GM19438 (cell line): ENCODE data around the gene SURF2.
"Not testable (repeated sequence)": the region's sequence is repeated elsewhere in the genome, so short reads cannot be mapped to it uniquely, and the experiment has no call there.

Experiments used
- ATAC-seq: cut with Tn5 transposase; IDR thresholded peaks from one replicate; pipeline ENCODE4 v1.9.1; 2021; ENCODE audit warnings: low read depth; ENCODE audit not compliant: unreplicated experiment

The SURF2 gene

DNA sequence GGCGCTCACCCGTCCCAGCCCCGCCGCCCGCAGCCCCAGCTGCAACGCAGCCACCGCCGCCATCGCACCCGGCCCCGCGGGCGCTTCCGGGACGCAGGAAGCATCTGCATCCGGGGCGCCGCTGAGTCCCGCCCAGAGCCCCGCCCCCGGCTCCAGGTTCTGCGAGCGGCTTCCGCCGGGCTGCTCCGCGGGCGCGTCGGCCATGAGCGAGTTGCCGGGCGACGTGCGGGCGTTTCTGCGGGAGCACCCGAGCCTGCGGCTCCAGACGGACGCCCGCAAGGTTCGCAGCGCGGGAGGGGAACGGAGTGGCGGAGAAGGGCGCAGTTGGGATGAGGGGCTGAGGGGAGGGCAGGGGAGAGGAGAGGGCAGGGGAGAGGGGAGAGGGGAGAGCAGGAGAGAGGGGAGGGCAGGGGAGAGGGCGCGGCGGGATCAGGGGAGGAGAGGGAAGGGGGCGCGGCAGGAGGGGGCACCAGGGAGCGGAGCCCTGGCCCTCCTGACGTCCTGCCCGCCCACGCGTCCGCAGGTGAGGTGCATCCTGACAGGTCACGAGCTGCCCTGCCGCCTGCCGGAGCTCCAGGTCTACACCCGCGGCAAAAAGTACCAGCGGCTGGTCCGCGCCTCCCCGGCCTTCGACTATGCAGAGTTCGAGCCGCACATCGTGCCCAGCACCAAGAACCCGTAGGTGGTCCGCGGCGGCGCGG is at the start of gene SURF2, which contains the start of gene SURF1:
SURF2 (plus strand) TSS at position 160 of the 701 bp plus-strand sequence; CDS start at position 203, 43 bp downstream.
SURF1 (minus strand) TSS at position 97 of the 701 bp plus-strand sequence; CDS start at position 63, 34 bp downstream.
- ATAC-seq: peak; percentile 52

DNA sequence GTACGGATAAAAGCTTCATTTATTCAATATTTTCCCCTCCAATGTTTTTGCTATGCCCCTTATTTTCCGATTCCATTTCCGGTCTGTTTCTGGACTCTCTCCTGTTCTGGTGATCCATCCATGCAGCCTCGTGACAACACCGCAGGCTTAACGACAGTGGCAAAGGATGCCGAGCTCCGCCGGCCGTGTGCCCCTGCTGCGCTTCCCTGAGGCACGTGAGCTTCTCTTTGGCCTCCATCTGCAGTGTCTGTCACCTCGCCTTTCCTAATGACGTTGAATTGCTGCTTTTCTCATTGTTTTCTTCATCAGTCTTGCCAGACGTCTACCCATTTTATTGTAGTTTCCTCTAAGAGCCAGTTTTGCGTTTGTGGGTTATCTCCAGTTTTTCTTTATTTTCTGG is 49.0 kb upstream of the SURF2 start:
- no peak for ATAC-seq

DNA sequence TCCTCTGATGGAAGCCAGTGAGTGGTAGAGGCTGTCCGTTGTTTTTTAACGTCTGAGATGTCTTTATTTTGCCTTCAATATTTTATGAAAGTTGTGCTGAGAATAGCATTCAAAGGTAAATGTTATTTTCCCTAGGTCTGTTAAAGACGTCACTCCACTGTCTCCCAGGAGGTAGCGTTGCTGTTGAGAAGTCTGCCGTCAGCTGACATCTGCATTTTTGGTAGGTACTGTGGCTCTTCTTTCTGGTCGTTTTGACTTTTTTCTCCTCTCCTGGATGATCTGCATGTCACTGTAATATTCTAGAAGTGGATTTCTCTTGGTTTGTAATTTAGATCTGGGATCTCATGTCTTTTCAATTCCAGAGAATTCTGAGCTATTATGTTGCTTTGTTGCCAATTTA is 46.7 kb upstream of the SURF2 start:
- ATAC-seq: no peak

DNA sequence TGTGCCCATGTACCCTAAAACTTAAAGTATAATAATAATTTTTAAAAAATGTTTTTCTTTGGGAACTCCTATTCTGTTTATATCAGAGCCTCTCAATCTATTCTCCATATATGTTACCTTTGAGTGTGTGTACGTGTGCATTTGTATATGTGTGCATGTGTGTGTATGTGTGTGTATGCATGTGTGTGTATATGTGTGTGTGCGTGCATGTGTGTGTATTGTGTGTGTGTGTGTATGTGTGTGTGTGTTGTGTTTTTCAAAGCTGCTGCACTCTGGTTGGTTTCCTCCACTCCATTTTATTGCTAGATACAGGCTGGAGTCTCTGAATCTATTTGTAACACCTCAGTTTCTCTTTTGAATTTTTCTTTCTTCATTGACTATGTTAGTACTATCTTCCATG is 40.4 kb upstream of the SURF2 start:
- no peak for ATAC-seq

DNA sequence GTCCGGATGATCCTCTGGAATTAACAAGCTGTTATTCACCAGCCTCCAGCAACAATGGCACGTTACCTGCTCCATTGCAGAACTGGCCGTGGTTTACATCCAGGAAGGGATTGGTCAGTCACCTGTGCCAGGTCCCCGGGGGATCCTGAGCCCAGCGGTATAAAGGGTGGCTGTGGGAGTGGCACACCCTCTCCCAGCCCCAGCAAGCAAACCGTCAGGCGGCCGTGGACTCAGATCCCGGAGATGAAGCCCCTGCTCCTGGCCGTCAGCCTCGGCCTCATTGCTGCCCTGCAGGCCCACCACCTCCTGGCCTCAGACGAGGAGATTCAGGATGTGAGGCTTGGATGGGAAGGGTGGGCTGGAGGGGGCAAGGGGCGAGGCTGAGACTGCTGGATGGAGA is 38.8 kb upstream of the SURF2 start:
- not testable (repeated sequence) for ATAC-seq

DNA sequence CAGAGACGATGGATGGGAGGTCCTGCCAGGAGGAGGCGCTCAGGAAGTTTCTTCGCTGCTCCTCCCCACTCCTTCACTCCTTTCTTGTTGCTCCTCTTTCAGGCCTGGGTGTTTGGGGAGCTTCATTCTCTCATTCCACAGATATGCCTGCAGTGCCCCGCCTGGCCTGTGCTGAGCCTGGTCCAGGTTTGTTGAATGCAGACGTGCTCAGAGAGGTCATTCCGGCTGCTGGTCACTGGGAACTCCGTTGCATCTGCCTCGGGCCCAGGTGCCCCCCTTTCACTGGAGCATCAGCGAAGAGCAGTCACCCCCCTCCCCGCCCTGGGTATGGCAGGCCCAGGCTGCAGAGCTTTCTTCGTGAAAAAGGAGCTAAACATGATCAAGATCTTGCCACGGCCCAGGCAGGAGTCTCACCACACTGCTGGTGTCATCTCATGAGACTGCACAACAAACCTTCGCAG is 35.9 kb upstream of the SURF2 start:
- no peak for ATAC-seq

DNA sequence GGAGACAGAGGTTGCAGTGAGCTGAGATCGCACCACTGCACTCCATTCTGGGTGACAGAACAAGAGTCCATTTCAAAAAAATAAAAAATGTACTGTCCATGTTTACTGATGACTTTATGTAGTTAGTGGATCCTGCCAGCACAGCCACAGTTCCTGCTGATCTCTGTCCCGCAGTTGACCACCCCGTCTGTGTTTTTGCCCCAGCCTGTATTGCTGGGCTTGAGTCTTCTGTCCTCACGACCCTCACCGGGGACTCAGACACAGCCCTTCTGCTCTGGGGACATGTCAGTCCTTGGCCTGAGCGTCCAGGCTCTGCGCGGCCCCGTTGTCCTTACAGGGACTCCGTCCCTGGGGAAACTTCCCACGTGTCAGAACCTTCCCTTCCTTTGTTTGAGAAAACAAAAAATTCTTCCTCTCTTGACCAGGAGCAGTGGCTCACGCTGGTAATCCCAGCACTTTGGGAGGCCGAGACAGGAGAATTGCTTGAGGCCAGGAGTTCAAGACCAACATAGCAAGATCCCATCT is 34.9 kb upstream of the SURF2 start:
- no peak for ATAC-seq

DNA sequence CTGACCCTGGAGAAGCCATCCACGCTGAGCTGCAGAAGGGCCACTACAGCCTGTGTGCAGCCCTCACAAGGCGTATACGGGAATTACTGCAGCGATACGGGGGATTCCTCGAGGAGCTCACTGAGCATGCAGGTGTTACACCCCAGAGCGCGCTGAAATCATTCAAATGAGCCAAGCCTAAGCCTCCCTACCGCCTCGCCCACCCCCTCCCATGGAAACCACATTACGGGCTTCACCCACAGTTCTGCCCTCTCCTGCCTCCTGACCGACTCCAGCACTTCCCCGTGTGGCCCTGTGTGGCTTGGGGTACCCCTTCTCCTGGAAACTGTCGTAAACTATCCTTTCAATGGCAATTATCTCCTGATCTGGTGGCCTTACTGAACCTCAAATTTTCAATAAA is 33.6 kb upstream of the SURF2 start:
- ATAC-seq: no peak

DNA sequence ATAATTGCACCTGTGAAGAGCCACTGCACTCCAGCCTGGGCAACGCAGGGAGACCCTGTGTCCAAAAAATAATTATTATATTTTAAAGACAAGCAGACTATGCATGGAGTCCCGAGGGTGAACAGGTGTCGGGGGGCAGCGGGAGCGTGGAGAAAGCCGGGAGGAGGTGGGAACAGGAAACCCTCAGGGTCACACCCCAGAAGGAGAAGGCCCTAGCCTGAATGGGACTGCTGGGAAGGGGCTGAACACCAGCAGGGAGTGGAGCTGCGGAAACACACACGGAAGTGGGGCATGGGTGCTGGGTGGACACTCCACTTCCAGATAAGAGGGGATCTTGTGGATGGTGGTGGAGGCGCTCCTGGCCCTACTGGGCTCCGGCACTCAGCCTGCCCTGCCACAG is 33.1 kb upstream of the SURF2 start:
- no peak for ATAC-seq

DNA sequence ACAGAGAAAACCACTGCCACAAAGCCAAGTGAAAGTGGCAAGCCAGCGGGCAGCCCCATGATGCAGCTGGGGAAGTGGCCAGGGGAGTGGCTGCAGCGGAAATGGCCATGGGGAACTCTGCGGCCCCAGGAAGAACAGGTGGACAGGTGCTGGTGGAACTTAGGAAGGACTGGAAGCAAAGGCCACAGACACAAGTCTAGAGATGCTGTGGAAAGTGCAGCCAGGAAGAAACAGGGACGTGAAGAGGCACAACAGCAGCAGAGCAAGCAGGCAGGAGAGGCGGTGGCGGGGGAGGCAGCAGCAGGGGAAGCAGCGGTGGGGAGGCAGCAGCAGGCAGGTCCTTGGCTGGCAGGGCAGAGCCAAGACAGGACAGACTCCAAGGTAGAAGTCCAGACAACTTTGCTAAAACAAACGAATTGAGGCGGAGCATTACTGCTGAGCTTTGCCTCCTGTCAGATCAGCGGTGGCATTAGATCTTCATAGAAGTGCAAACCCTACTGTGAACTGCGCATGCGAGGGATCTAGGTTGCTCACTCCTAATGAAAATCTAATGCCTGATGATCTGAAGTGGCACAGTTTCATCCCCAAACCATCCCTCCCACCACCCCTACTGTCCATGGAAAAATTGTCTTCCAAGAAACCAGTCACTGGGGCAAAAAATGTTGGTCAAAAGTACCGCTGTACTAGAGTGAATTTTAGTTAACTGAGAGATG is 32.2 kb upstream of the SURF2 start:
- ATAC-seq: no peak

DNA sequence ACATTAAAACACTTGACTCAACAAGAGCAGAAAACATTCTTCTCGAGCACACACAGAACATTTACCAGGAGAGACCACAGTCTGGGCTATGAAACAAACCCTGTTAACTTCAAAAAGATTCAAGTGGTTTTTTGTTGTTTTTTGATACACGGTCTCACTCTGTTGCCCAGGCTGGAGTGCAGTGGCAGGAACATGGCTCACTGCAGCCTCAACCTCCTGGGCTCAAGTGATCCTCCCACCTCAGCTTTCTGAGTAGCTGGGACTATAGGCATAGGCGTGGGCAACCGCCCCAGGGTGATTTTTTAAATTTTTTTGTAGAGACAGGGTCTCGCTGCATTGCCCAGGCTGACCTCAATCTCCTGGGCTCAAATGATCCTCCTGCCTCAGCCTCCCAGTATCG is 29.3 kb upstream of the SURF2 start:
- ATAC-seq: not testable (repeated sequence)

DNA sequence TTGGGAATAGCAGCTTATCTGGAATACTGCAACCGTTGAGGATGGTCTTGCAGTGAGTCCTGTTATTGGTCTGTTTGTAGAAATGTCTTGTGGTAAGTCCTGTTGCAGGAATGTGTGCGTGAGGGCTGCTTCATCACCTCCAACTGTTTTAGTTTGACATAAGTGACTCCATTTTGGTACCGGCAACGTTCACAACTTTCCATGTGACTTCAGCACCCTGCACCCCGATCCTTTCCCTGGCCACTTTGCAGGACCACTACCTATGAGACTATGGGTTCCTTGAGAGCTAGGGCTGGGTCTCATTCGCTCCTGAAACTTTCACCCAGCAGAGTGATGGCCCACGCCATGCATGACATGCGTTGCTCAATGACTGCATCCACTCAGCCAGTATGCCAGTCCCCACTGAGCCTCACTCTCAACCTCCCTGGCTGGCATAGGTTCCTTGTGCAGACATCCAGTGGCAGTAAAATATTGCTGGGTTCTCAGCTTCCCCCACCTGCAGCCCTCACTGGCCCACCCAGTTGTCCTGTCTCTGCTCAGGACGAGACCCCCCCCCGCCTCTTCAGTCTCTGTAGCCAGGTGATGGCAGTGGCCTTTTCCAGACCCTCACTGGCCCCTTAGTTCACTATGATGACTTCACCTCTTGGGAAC is 28.4 kb upstream of the SURF2 start:
- ATAC-seq: no peak

DNA sequence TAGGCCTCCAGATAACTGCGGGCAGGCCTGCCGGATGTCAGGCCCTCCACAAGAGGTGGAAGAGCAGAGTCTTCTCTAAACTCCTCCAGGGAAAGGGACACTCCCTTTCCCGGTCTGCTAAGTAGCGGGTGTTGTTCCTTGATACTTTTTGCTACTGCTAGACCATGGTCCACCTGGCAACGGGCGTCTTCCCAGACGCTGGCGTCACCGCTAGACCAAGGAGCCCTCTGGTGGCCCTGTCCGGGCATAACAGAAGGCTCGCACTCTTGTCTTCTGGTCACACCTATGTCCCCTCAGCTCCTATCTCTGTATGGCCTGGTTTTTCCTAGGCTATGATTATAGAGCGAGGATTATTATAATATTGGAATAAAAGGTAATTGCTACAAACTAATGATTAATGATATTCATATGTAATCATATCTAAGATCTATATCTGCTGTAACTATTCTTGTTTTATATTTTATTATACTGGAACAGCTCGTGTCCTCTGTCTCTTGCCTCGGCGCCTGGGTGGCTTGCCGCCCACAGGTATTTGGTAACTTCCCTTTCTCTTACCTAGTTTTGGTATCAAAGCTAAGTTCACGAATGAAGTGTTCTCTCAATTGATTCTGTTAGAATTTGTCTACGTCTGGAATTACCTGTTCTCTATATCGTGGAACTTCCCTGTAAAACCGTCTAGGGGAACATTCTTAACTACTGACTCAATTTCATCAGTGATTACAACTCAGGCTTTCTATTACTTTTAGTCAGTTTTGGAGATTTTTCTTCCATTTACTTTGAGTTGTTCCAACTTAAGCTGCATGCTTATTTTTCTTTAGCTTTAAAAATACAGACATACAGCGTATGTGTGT is 26.8 kb upstream of the SURF2 start:
- not testable (repeated sequence) for ATAC-seq

DNA sequence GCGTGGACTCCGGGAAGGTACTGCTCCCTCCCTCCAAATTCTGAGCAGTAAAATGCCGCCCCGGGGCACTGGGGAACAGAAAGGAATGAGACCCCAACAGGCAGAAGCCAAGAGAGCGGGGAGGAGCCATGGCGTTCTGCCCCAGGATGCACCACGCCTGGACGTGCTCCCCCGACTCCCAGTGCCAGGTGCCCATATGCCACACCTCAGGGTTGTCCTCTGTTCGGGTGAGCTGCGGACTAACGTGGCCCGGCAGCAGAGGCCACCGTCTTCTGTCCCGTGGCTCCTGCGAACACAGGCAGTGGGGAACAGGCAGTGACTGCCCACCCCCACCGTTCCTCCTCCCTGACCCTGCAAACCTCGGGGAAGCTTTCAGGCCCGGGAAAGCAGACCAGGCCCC is 25.1 kb upstream of the SURF2 start:
- no peak for ATAC-seq

DNA sequence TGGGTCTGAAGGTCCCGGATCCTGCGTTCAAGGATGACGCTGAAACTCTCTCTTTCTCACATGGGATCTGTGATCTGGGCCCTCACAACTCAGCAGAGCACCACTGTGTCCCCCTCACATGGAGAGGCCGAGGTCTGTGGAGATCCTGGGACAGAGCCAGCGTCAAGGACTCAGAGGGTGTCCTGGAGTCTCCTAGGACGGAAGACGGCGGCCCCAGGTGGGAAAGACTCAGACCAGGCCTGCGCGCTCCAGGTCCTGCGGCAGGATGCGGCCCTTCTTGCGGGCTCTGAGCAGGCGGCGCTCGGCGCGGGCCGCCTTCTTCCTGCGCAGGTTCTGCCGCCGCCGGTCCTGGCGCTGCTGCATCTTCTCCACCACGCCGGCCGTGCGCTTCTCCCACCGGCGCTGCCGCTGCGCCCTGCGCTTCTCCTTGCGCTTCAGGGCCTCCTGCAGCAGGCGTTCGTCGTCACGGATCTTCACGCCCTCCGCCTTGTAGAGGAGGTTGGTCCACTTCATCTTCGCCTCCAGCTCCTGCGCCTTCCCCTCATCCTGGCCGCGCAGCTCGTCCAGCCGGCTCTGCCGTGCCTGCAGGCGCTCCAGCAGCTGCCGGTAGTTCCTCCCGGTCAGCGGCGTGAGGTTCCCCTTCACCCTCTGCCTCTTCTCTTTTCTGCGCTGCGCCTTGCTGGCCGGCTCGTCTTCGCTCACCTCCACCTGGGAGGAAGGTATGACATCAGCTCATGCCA is 24.5 kb upstream of the SURF2 start:
- no peak for ATAC-seq

DNA sequence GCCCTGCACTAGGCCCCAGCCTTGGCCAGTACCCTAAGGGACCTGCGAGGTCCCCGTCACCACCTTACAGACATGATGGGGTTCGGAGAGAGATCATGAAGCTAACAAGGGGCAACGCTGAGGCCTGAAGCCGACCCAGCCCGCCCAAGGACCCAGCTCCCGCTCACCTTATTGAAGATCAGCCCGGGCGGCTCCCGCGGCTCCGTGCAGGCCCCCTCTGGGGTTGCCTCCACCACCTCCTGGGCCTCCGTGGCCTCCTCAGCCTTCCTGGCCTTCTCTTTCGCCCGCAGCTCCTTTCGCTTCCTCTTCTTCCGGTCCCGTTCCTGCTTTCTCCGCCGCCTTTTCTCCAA is 24.0 kb upstream of the SURF2 start:
- ATAC-seq: no peak

DNA sequence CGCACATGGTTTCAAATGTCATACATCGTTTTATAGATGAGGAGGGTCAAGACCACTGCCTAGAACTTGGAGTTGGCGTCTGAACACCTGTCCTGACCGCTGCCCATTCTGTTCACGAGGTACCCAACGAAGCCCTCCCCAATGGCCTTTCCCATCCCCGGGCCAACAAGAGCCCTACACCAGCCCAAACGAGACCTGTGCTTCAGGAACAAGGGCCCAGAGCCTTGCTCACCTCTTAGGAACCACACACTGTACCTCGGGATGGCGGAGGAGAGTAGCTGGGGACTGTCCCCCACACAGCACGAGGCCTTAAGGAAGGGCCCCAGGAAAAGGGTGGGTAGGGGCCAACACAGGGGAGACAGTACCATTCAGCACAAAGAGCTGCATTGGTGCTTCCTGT is 23.3 kb upstream of the SURF2 start:
- ATAC-seq: no peak

DNA sequence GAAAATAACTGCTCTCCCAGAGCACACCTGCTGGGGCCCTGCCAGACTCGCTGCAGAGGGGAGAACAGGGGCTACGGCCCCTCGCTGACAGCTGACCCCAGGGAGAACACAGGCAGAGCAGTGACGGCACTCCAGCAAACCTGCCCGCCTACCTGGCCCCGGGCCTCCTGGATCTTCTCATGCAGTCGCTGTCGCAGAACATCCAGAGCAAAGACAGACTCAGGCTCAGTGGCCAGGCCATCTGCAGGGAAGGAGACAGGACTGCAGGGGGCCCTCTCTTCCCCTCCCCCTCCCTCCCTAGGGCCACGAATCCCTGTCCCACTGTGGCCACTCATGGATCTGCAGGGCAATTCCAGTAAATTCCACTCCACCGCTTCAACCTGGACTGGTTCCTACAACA is 22.8 kb upstream of the SURF2 start:
- no peak for ATAC-seq

DNA sequence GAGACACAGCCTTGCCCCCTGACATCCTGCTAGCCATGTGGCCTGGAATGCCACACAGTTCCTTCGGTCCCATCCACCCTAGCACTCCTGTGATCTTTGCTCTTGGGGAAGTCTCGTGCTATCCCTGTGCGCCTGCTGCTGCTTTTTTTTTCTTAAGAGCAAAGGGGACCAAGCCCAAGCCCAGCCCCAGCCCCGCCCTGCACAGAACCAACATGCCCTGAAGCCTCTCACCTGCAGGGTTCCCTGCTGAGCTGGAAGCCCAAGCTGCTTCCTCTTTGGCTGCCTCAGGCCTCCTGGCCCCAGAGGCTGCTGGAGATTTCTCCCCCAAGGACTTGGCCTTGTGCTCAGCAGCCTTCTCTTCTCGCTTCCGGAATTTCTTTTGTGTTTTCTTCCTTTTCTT is 22.2 kb upstream of the SURF2 start:
- ATAC-seq: no peak

DNA sequence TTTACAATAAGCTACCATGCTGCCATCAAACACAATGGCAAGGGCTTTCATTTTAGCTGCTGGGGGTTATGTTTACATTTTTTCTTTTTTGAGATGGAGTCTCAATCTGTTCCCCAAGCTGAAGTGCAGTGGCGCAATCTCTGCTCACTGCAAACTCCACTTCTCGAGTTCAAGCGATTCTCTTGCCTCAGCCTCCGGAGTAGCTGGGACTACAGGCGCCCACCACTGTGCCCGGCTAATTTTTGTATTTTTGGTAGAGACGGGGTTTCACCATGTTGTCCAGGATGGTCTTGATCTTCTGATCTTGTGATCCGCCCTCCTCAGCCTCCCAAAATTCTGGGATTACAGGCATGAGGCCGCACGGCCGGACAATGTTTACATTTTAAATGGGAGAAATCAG is 21.5 kb upstream of the SURF2 start:
- ATAC-seq: not testable (repeated sequence)
